ENCODE results near the gene GNAI2. TPM values are rescaled to one million over a fixed set of nuclear protein-coding genes. Genes with fewer than 3 reads are reported as not detected.

Gene GNAI2
- total RNA-seq, 2 experiments from 2014 or later = 238 to 242 TPM

GRCh38 chr3:50212502-50212901, 23.5 kb upstream of the GNAI2 start:
- no peak overlapping the region for H3K4me3 Mint-ChIP-seq
- H3K27ac Mint-ChIP-seq = no peak overlapping the region
- ATAC-seq (no peak), DNase-seq (no peak)
- peaks cover 6% of the 10 kb centered on the region for H3K27me3 Mint-ChIP-seq
- peaks cover 4% of the 10 kb centered on the region for H3K4me1 Mint-ChIP-seq (ENCODE audit: low read depth)
- H3K9me3 Mint-ChIP-seq = no peaks in the 10 kb centered on the region
- ChIA-PET POLR2A (interaction anchor here (0.9 kb wide), 1 partner anchor 9 kb away, joined by 3 read pairs; no protein-coding TSS in a partner anchor), CTCF (interaction anchor here (1.0 to 2.4 kb wide), 4 partner anchors 8 to 18 kb away, joined by 3 to 22 read pairs (median 6); no protein-coding TSS in a partner anchor)
- no peaks in the 10 kb centered on the region for H3K36me3 Mint-ChIP-seq (ENCODE audit: low read depth)
- intact Hi-C loops (cut with micrococcal nuclease) = no loop called here
- no peak for TF ChIP-seq CTCF (IDR thresholded peaks at IDR 0.05)

GRCh38 chr3:50212971-50213370, 23.0 kb upstream of the GNAI2 start:
- H3K27me3 Mint-ChIP-seq = peaks cover 2% of the 10 kb centered on the region
- CTCF ChIA-PET = interaction anchor here (2.1 to 2.4 kb wide), 2 partner anchors 13 to 19 kb away, joined by 8 to 22 read pairs; no protein-coding TSS in a partner anchor
- H3K36me3 Mint-ChIP-seq (ENCODE audit: low read depth) = no peaks in the 10 kb centered on the region
- peaks cover 4% of the 10 kb centered on the region for H3K4me1 Mint-ChIP-seq (ENCODE audit: low read depth)
- DNase-seq (no peak), ATAC-seq (no peak)
- POLR2A ChIA-PET = no interaction called here
- no peak overlapping the region for H3K27ac Mint-ChIP-seq
- intact Hi-C loops (cut with micrococcal nuclease) = no loop called here
- H3K9me3 Mint-ChIP-seq = no peaks in the 10 kb centered on the region
- TF ChIP-seq CTCF (IDR thresholded peaks at IDR 0.05) = no peak
- no peak overlapping the region for H3K4me3 Mint-ChIP-seq

DNA sequence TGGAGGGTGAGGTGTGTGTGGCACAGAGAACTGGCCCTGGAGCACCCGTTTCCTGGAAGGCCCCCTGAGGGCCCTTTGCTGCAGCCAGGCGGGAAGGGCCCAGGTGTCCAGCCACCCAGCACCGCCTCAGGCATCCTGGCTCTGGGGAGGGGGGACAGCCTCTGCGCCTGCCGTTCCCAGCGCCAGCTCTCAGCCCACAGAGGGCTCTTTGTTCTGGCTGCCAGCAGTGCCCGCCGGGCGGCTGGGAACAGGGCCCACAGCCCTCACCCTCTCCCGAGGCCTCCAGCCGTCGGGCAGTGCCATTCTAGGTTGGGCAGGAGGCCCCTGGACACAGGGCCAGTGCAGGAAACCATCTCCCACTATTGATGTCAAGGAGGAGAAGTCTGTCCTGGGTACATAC, 22.6 kb upstream of the GNAI2 start:
- peaks cover 4% of the 10 kb centered on the region for H3K4me1 Mint-ChIP-seq (ENCODE audit: low read depth)
- peaks cover 2% of the 10 kb centered on the region for H3K27me3 Mint-ChIP-seq
- ChIA-PET CTCF (interaction anchor here (1.2 to 2.1 kb wide), 3 partner anchors 12 to 21 kb away, joined by 3 to 8 read pairs (median 3); no protein-coding TSS in a partner anchor), POLR2A (no interaction called here)
- no peak for TF ChIP-seq CTCF (IDR thresholded peaks at IDR 0.05)
- DNase-seq (no peak), ATAC-seq (no peak)
- intact Hi-C loops (cut with micrococcal nuclease) = no loop called here
- H3K9me3 Mint-ChIP-seq = no peaks in the 10 kb centered on the region
- H3K27ac Mint-ChIP-seq = no peak overlapping the region
- H3K4me3 Mint-ChIP-seq = no peak overlapping the region
- no peaks in the 10 kb centered on the region for H3K36me3 Mint-ChIP-seq (ENCODE audit: low read depth)

- Mint-ChIP-seq H3K4me1 (ENCODE audit: low read depth) (peaks cover 4% of the 10 kb centered on the region), H3K27me3 (no peaks in the 10 kb centered on the region), H3K9me3 (no peaks in the 10 kb centered on the region), H3K4me3 (no peak overlapping the region), H3K27ac (no peak overlapping the region), H3K36me3 (ENCODE audit: low read depth) (no peaks in the 10 kb centered on the region)
- intact Hi-C loops (cut with micrococcal nuclease) = no loop called here
- ChIA-PET CTCF (interaction anchor here (1.3 to 1.7 kb wide), 4 partner anchors 11 to 32 kb away, joined by 3 to 7 read pairs (median 4); no protein-coding TSS in a partner anchor), POLR2A (no interaction called here)
- no peak for TF ChIP-seq CTCF (IDR thresholded peaks at IDR 0.05)
- DNase-seq (no peak), ATAC-seq (no peak)
Observed at GRCh38 chr3:50214824-50215223, 21.2 kb upstream of the GNAI2 start.

- no peaks in the 10 kb centered on the region for H3K36me3 Mint-ChIP-seq (ENCODE audit: low read depth)
- no peak for TF ChIP-seq CTCF (IDR thresholded peaks at IDR 0.05)
- no peak for ATAC-seq
- H3K9me3 Mint-ChIP-seq = no peaks in the 10 kb centered on the region
- no peak overlapping the region for H3K27ac Mint-ChIP-seq
- ChIA-PET CTCF (interaction anchor here (1.3 to 1.7 kb wide), 3 partner anchors 10 to 31 kb away, joined by 3 to 7 read pairs (median 6); no protein-coding TSS in a partner anchor), POLR2A (interaction anchor here (0.6 kb wide), 1 partner anchor 39 kb away, joined by 3 read pairs; no protein-coding TSS in a partner anchor)
- H3K4me3 Mint-ChIP-seq = no peak overlapping the region
- intact Hi-C loops (cut with micrococcal nuclease) = no loop called here
- no peaks in the 10 kb centered on the region for H3K27me3 Mint-ChIP-seq
- DNase-seq = no peak
- peaks cover 4% of the 10 kb centered on the region for H3K4me1 Mint-ChIP-seq (ENCODE audit: low read depth)
Observed at GRCh38 chr3:50215529-50215928, 20.5 kb upstream of the GNAI2 start.
